ENCODE measurements around the gene B3GAT1.

Gene B3GAT1

GRCh38 chr11:134455516-134455915, 43.5 kb upstream of the B3GAT1 start:
- no peak overlapping the region for H3K4me3 ChIP-seq (ENCODE audit: low read length)
- no peak for TF ChIP-seq CTCF (conservative IDR thresholded peaks at IDR 0.05; ENCODE audit: low read depth, low read length)
- DNase-seq (ENCODE audit: low read depth) = no peak

- DNase-seq (ENCODE audit: low read depth) = no peak
- TF ChIP-seq CTCF (conservative IDR thresholded peaks at IDR 0.05; ENCODE audit: low read depth, low read length) = no peak
- H3K4me3 ChIP-seq (ENCODE audit: low read length) = no peak overlapping the region
Observed at GRCh38 chr11:134454146-134454690, 42.2 kb upstream of the B3GAT1 start.

GRCh38 chr11:134453441-134453840, 41.4 kb upstream of the B3GAT1 start:
- DNase-seq (ENCODE audit: low read depth) = peak; percentile 18
- H3K4me3 ChIP-seq (ENCODE audit: low read length) = no peak overlapping the region
- TF ChIP-seq CTCF (conservative IDR thresholded peaks at IDR 0.05; ENCODE audit: low read depth, low read length) = no peak

- no peak overlapping the region for H3K4me3 ChIP-seq (ENCODE audit: low read length)
- no peak for TF ChIP-seq CTCF (conservative IDR thresholded peaks at IDR 0.05; ENCODE audit: low read depth, low read length)
- no peak for DNase-seq (ENCODE audit: low read depth)
Observed at GRCh38 chr11:134452838-134453155, 40.8 kb upstream of the B3GAT1 start.

- no peak for TF ChIP-seq CTCF (conservative IDR thresholded peaks at IDR 0.05; ENCODE audit: low read depth, low read length)
- no peak overlapping the region for H3K4me3 ChIP-seq (ENCODE audit: low read length)
- no peak for DNase-seq (ENCODE audit: low read depth)
Observed at GRCh38 chr11:134452026-134452837, 40.2 kb upstream of the B3GAT1 start.

GRCh38 chr11:134450186-134450585, 38.1 kb upstream of the B3GAT1 start:
- no peak overlapping the region for H3K4me3 ChIP-seq (ENCODE audit: low read length)
- TF ChIP-seq CTCF (conservative IDR thresholded peaks at IDR 0.05; ENCODE audit: low read depth, low read length) = no peak
- no peak for DNase-seq (ENCODE audit: low read depth)

- DNase-seq (ENCODE audit: low read depth) = no peak
- no peak for TF ChIP-seq CTCF (conservative IDR thresholded peaks at IDR 0.05; ENCODE audit: low read depth, low read length)
- no peak overlapping the region for H3K4me3 ChIP-seq (ENCODE audit: low read length)
Observed at GRCh38 chr11:134449713-134450112, 37.7 kb upstream of the B3GAT1 start.
